H1 (cell line): ENCODE results near the gene PAX7. TPM values are rescaled to one million over a fixed set of nuclear protein-coding genes. Genes with fewer than 3 reads are reported as not detected.

ENCODE experiments used
- CTCF ChIA-PET: fragments of 300-600 bp; sonication (Branson Sonifier 250); formaldehyde crosslinking; loops from one replicate; lab custom pipeline; 2021; ENCODE audit not compliant: partially characterized antibody; lab: Charles Lee
- POLR2A ChIA-PET: fragments of 300-600 bp; sonication (Branson Sonifier 250); formaldehyde crosslinking; loops from one replicate; lab custom pipeline; 2021; ENCODE audit warnings: inconsistent platforms; ENCODE audit not compliant: partially characterized antibody; lab: Charles Lee
- DNase-seq, 2 experiments: peaks; one replicate each; pipeline versions ENCODE4 v3.0.0 to v3.0.0-alpha.2; 2010 to 2022; ENCODE audit warnings: low spot score in 2 of 2, low read depth in 1 of 2, mixed read lengths in 1 of 2
- FAIRE-seq: peaks from 2 replicates; lab custom pipeline; 2011; peaks lifted over from hg19 to GRCh38; lab: Jason Lieb, UNC
- H2AFZ ChIP-seq: 2 replicates; pipeline ENCODE4 v1.8.1; 2012; ENCODE audit warnings: low read length, inconsistent platforms
- H2AK5ac ChIP-seq: 2 replicates; pipeline ENCODE4 v1.6.1; 2013; ENCODE audit warnings: low read depth, low read length
- H2BK120ac ChIP-seq: replicated peaks from 2 replicates; pipeline ENCODE3; 2013; ENCODE audit warnings: low read depth, low read length, inconsistent platforms
- H2BK12ac ChIP-seq: 2 replicates; pipeline ENCODE4 v1.6.1; 2013; ENCODE audit warnings: low read depth, low read length
- H2BK15ac ChIP-seq: 2 replicates; pipeline ENCODE4 v1.6.1; 2013; ENCODE audit warnings: low read length
- H2BK20ac ChIP-seq: 2 replicates; pipeline ENCODE4 v1.6.1; 2013; ENCODE audit warnings: low read length
- H2BK5ac ChIP-seq: 2 replicates; pipeline ENCODE4 v1.6.1; 2013; ENCODE audit warnings: low read depth, low read length
- H3K14ac ChIP-seq: 2 replicates; pipeline ENCODE4 v1.6.1; 2013; ENCODE audit warnings: inconsistent platforms; ENCODE audit not compliant: insufficient read length
- H3K18ac ChIP-seq: 2 replicates; pipeline ENCODE4 v1.6.1; 2013; ENCODE audit warnings: low read length; ENCODE audit errors: extremely low read depth
- H3K23ac ChIP-seq: 2 replicates; pipeline ENCODE4 v1.6.1; 2013; ENCODE audit warnings: inconsistent platforms; ENCODE audit not compliant: insufficient read length
- H3K23me2 ChIP-seq: 2 replicates; pipeline ENCODE4 v1.6.1; 2013; ENCODE audit warnings: low read depth, low read length
- H3K27ac ChIP-seq: 2 replicates; pipeline ENCODE4 v1.6.1; 2011; ENCODE audit warnings: low read depth, low read length, inconsistent platforms
- H3K27me3 ChIP-seq, 4 experiments: replicated peaks in 1 of 4; 1 replicate in 1 of 4; 2 replicates in 3 of 4; pipeline versions ENCODE4 v1.6.1 to v1.8.1; 2011 to 2013; ENCODE audit warnings: low read length in 3 of 4, mild to moderate bottlenecking in 3 of 4, inconsistent platforms in 2 of 4, mixed read lengths in 2 of 4, moderate library complexity in 1 of 4; ENCODE audit not compliant: control insufficient read depth in 3 of 4, insufficient read depth in 3 of 4; ENCODE audit errors: extremely low read depth in 1 of 4
- H3K36me3 ChIP-seq, 4 experiments: 2 replicates each; pipeline versions ENCODE4 v1.6.1 to v1.8.1; 2011 to 2013; ENCODE audit warnings: mild to moderate bottlenecking in 4 of 4, low read length in 3 of 4, moderate library complexity in 2 of 4, control low read depth in 1 of 4, inconsistent platforms in 1 of 4; ENCODE audit not compliant: insufficient read depth in 4 of 4, control insufficient read depth in 2 of 4
- H3K4ac ChIP-seq: replicated peaks from 2 replicates; pipeline ENCODE3; 2013; ENCODE audit warnings: low read length, low read depth, mixed read lengths, inconsistent platforms; ENCODE audit not compliant: insufficient read length
- H3K4me1 ChIP-seq, 4 experiments: replicated peaks in 1 of 4; 1 replicate in 1 of 4; 2 replicates in 3 of 4; pipeline versions ENCODE4 v1.6.1 to v1.8.1; 2011 to 2013; ENCODE audit warnings: low read length in 3 of 4, inconsistent platforms in 2 of 4, mixed read lengths in 1 of 4; ENCODE audit not compliant: insufficient read depth in 4 of 4, control insufficient read depth in 3 of 4
- H3K4me2 ChIP-seq, 2 experiments: 2 replicates each; pipeline versions ENCODE4 v1.6.1 to v1.8.1; 2011 to 2013; ENCODE audit warnings: low read depth in 2 of 2, low read length in 2 of 2, control low read depth in 1 of 2, inconsistent platforms in 1 of 2, mild to moderate bottlenecking in 1 of 2; ENCODE audit not compliant: insufficient read depth in 1 of 2
- H3K4me3 ChIP-seq, 4 experiments: fragments of 200-600, 300-600 bp in 1 of 4; sonication (generic), shearing (Covaris generic), sonication (Bioruptor Twin) in 1 of 4; 2 replicates each; pipeline versions ENCODE4 v1.5.1 to v1.8.1; 2011 to 2016; ENCODE audit warnings: low read length in 4 of 4, low read depth in 3 of 4, control low read depth in 2 of 4, inconsistent platforms in 2 of 4, mild to moderate bottlenecking in 2 of 4, mixed read lengths in 1 of 4, moderate library complexity in 1 of 4; ENCODE audit not compliant: insufficient read depth in 2 of 4; ENCODE audit errors: extremely low read depth in 1 of 4
- H3K56ac ChIP-seq: replicated peaks from 2 replicates; pipeline ENCODE3; 2013; ENCODE audit warnings: low read depth, mild to moderate bottlenecking, mixed read lengths, low read length, inconsistent platforms; ENCODE audit not compliant: insufficient read length
- H3K79me1 ChIP-seq: 2 replicates; pipeline ENCODE4 v1.6.1; 2013; ENCODE audit warnings: low read depth, low read length, control low read depth
- H3K79me2 ChIP-seq, 2 experiments: 2 replicates each; pipeline versions ENCODE4 v1.6.1 to v1.8.1; 2012 to 2013; ENCODE audit warnings: low read length in 2 of 2, mild to moderate bottlenecking in 2 of 2, inconsistent platforms in 1 of 2; ENCODE audit not compliant: insufficient read depth in 2 of 2, control insufficient read depth in 1 of 2
- H3K9ac ChIP-seq, 4 experiments: replicated peaks in 1 of 4; 1 replicate in 1 of 4; 2 replicates in 3 of 4; pipeline versions ENCODE4 v1.6.1 to v1.8.1; 2011 to 2013; ENCODE audit warnings: low read depth in 3 of 4, low read length in 3 of 4, control low read depth in 2 of 4, mild to moderate bottlenecking in 2 of 4, moderate library complexity in 2 of 4, inconsistent platforms in 1 of 4; ENCODE audit errors: extremely low read depth in 1 of 4
- H3K9me3 ChIP-seq, 2 experiments: 2 replicates each; pipeline versions ENCODE4 v1.6.1 to v1.8.1; 2012 to 2013; ENCODE audit warnings: mild to moderate bottlenecking in 2 of 2, moderate library complexity in 2 of 2, control low read depth in 1 of 2, inconsistent platforms in 1 of 2, low read depth in 1 of 2, low read length in 1 of 2, mixed read lengths in 1 of 2; ENCODE audit not compliant: insufficient read depth in 2 of 2
- H4K20me1 ChIP-seq, 2 experiments: replicated peaks in 1 of 2; 2 replicates each; pipeline versions ENCODE3 to v1.8.1; 2011 to 2013; ENCODE audit warnings: inconsistent platforms in 2 of 2, low read length in 2 of 2, mild to moderate bottlenecking in 1 of 2; ENCODE audit not compliant: insufficient read depth in 2 of 2, control insufficient read depth in 1 of 2
- H4K5ac ChIP-seq: 2 replicates; pipeline ENCODE4 v1.6.1; 2013; ENCODE audit warnings: low read length, low read depth, mixed read lengths, inconsistent platforms; ENCODE audit not compliant: insufficient read length
- H4K8ac ChIP-seq: 2 replicates; pipeline ENCODE4 v1.8.0; 2013; ENCODE audit warnings: mild to moderate bottlenecking, moderate library complexity, low read length, inconsistent platforms; ENCODE audit not compliant: insufficient read depth; ENCODE audit errors: extremely low read depth
- H4K91ac ChIP-seq: replicated peaks from 2 replicates; pipeline ENCODE3; 2013; ENCODE audit warnings: low read length, mixed read lengths, inconsistent platforms; ENCODE audit not compliant: insufficient read length
- CHD2 ChIP-seq: IDR thresholded peaks from 2 replicates; pipeline ENCODE4 v1.6.1; 2012; ENCODE audit warnings: low read length, improper control_type of control experiment
- CREB1 ChIP-seq: IDR thresholded peaks from 2 replicates; pipeline ENCODE4 v1.6.1; 2012; ENCODE audit warnings: inconsistent platforms
- E2F6 ChIP-seq: IDR thresholded peaks from 2 replicates; pipeline ENCODE4 v1.6.1; 2012; ENCODE audit warnings: inconsistent platforms
- EZH2 ChIP-seq: fragments of 200-600 bp; sonication (generic); IDR thresholded peaks from 2 replicates; pipeline ENCODE4 v1.7.1; 2012; ENCODE audit warnings: low read depth, mild to moderate bottlenecking, moderate library complexity, low read length, inconsistent platforms; ENCODE audit not compliant: severe bottlenecking
- JUND ChIP-seq: IDR thresholded peaks from 2 replicates; pipeline ENCODE4 v1.6.1; 2011; ENCODE audit warnings: mild to moderate bottlenecking, improper control_type of control experiment, low read length
- KDM4A ChIP-seq: IDR thresholded peaks from one replicate; pipeline ENCODE4 v1.7.1; 2012; ENCODE audit warnings: low read depth, mild to moderate bottlenecking, moderate library complexity, low read length, inconsistent platforms; ENCODE audit not compliant: severe bottlenecking
- MAFK ChIP-seq: IDR thresholded peaks from 2 replicates; pipeline ENCODE4 v1.6.1; 2012; ENCODE audit warnings: low read depth, mild to moderate bottlenecking, improper control_type of control experiment, low read length
- RNF2 ChIP-seq: fragments of 200-900, 300-1000 bp; sonication (generic); IDR thresholded peaks from 2 replicates; pipeline ENCODE4 v1.7.1; 2016; ENCODE audit warnings: borderline replicate concordance, low read depth, mild to moderate bottlenecking, antibody characterized with exemption, low read length; ENCODE audit not compliant: poor library complexity, severe bottlenecking; ENCODE audit errors: missing control alignments
- SUZ12 ChIP-seq: fragments of 200-600 bp; sonication (generic); IDR thresholded peaks from 2 replicates; pipeline ENCODE4 v1.6.1; 2012; ENCODE audit warnings: mild to moderate bottlenecking, inconsistent platforms, low read length, moderate library complexity, mixed read lengths
- TAF7 ChIP-seq: optimal IDR thresholded peaks from 2 replicates; pipeline ENCODE3; 2011; ENCODE audit warnings: low read depth, mild to moderate bottlenecking, inconsistent platforms, low read length, moderate library complexity, borderline replicate concordance
- TCF12 ChIP-seq: IDR thresholded peaks from 2 replicates; pipeline ENCODE4 v1.6.1; 2011; ENCODE audit warnings: low read depth, mild to moderate bottlenecking, low read length
- WGBS, 2 experiments: shearing (Covaris generic) in 1 of 2; methylation state at CpG; one replicate each; pipeline versions ENCODE4 v1.1.6 to v1.1.7; 2013 to 2015; ENCODE audit warnings: low lambda C conversion rate in 2 of 2, mixed read lengths in 2 of 2, inconsistent platforms in 1 of 2, low coverage in 1 of 2, missing lambda C conversion rate in 1 of 2; ENCODE audit not compliant: insufficient replicate concordance in 2 of 2, insufficient coverage in 1 of 2, insufficient read length in 1 of 2; ENCODE audit errors: extremely low coverage in 1 of 2, missing lambda C conversion rate in 1 of 2; 5-methylcytosine and 5-hydroxymethylcytosine counted together
- polyA plus RNA-seq, 7 experiments: library from polyadenylated mRNA; depleted of rRNA in 3 of 7; stranded (reverse) in 5 of 7; unstranded in 2 of 7; fragments of >200 nt in 5 of 7; fragments of 200-250 nt in 2 of 7; gene quantifications; 1 replicate in 5 of 7; 2 replicates in 1 of 7; 4 replicates in 1 of 7; pipeline versions ENCODE4 v1.2.1 to v1.2.3, GENCODE V29; 2011 to 2013; ENCODE audit warnings: missing spikeins in 2 of 7, mixed read lengths in 2 of 7
- total RNA-seq: library from RNA; stranded (reverse); fragmentation: NEBNext Ultra II Directional; extraction: Animal tissue kit (Norgen Biotek cat#: 25700); gene quantifications from 2 replicates; pipeline ENCODE4 v1.2.1, GENCODE V29; 2021
- TF ChIP-seq, protein P1 (sequence below): IDR thresholded peaks from 2 replicates; pipeline ENCODE4 v1.6.1; 2012; ENCODE audit warnings: inconsistent platforms

The PAX7 gene
- total and polyA plus RNA-seq, 2 of the 8 experiments (the other 6 are each of a cell fraction or from before 2014, with no cell fraction given) = not detected

GRCh38 chr1:18632218-18632588, 1.6 kb downstream of the PAX7 start:
- Histone ChIP-seq H3K27ac (no peak overlapping the region), H2AFZ (no peak overlapping the region), H2AK5ac (no peak overlapping the region), H3K9me3 (no peaks in the 10 kb centered on the region), H3K23ac (no peak overlapping the region), H2BK20ac (no peak overlapping the region; the same call in 1 of the 2 replicates), H3K4me2 (peak overlapping the region; percentile 59 to 92), H3K23me2 (peaks cover 20% of the 10 kb centered on the region; the same call in 1 of the 2 replicates), H2BK120ac (no peak overlapping the region), H3K4ac (no peak overlapping the region), H3K14ac (no peak overlapping the region), H3K79me2 (no peaks in the 10 kb centered on the region), H3K27me3 (peaks cover 85 to 98% (median 95%) of the 10 kb centered on the region in 4 experiments), H3K9ac (no peak overlapping the region), H4K91ac (no peak overlapping the region), H4K8ac (no peak overlapping the region), H2BK12ac (0 out of 2 replicates have a peak overlapping the region, but pooled peaks have one; percentile 9), H3K56ac (no peak overlapping the region), H4K5ac (no peak overlapping the region), H3K18ac (no peak overlapping the region; the same call in 1 of the 2 replicates), H3K4me3 (peak overlapping the region in 2 of 4 experiments; percentile 55 to 61; a peak in 3 of 8 replicates), H3K36me3 (no peaks in the 10 kb centered on the region; a peak in 1 of 8 replicates), H4K20me1 (peaks cover 16 to 29% of the 10 kb centered on the region in 2 experiments), H2BK15ac (no peak overlapping the region), H3K79me1 (no peaks in the 10 kb centered on the region), H3K4me1 (peaks cover 11 to 55% (median 32%) of the 10 kb centered on the region in 4 experiments), H2BK5ac (no peak overlapping the region)
- 3% methylated on average over 23 of the region's 23 CpGs; no CpG with 5 or more reads in 1 of the 2 experiments for WGBS, 2 experiments
- ChIA-PET CTCF (interaction anchor here (0.7 to 4.8 kb wide), 5 partner anchors 10 to 50 kb away, joined by 3 to 24 read pairs (median 3); no protein-coding TSS in a partner anchor), POLR2A (interaction anchor here (9.2 kb wide), 1 partner anchor 11 kb away, joined by 56 read pairs; no protein-coding TSS in a partner anchor)
- FAIRE-seq (no peak), DNase-seq (peak in 1 of 2 experiments; percentile 58)
- TF ChIP-seq E2F6 (no peak), JUND (no peak), MAFK (no peak), KDM4A (no peak), RNF2 (peak; percentile 97), TAF7 (no peak), TCF12 (0 out of 2 replicates have a peak, but pooled peaks have one; percentile 32), EZH2 (peak; percentile 86), SUZ12 (peak; percentile 90), CHD2 (no peak), CREB1 (no peak)
- TF ChIP-seq, protein P1, sequence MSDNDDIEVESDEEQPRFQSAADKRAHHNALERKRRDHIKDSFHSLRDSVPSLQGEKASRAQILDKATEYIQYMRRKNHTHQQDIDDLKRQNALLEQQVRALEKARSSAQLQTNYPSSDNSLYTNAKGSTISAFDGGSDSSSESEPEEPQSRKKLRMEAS = no peak
